GM21447 (cell line): ENCODE measurements around the gene LDHAL6B.

Experiments used
- ATAC-seq: cut with Tn5 transposase; IDR thresholded peaks from one replicate; pipeline ENCODE4 v1.9.1; 2021; ENCODE audit not compliant: unreplicated experiment

Gene LDHAL6B

GRCh38 chr15:59176653-59177316, 29.9 kb upstream of the LDHAL6B start:
- ATAC-seq, result no peak

- no peak for ATAC-seq
These were observed 29.4 kb upstream of the LDHAL6B start for GRCh38 chr15:59177317-59177660.

DNA sequence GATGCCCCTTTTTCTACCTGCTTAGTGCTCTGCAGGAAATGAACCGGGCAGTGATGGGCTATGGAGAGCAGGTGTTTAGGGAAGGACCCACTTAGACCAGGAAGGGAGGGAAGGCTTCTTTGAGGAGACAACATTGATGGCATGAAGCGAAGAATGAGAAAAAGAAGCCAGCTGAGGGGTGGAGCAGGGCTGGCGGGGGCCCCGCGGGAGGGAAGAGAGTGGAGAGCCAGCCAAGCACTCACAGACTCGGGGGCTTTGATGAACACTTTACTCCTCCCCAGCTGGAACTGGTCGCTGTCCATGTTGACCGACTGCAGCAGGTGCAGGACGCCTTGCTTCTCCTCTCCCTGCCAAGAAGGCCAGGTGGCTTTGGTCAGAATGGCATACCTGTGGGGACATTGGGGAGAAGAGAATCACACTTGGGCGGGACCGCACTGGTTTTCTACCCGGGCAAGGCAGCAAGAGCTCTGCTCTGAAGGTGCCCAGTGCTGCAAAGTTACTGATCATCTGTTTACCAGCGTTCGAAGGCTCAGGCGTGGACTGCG, 28.4 kb upstream of the LDHAL6B start:
- ATAC-seq, result no peak

DNA sequence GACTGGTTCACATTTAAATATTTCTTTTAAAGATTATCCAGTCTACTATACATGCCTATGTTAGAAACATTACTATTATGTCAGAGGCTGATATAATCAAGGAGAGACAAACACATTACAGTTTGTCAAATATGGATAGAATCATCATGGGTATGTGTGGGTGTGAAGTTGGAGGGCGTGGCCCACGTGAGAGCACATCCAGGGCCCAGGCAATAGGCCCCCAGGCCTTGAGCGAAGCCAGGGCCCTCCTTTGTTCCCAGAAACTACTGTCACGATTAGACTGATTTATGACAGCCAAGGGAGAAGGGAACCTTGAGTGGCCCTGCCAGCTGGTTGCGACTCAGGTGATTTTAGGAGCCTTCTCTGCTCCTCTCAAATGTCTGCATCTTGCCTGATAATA, 26.9 kb upstream of the LDHAL6B start:
- ATAC-seq, result no peak

DNA sequence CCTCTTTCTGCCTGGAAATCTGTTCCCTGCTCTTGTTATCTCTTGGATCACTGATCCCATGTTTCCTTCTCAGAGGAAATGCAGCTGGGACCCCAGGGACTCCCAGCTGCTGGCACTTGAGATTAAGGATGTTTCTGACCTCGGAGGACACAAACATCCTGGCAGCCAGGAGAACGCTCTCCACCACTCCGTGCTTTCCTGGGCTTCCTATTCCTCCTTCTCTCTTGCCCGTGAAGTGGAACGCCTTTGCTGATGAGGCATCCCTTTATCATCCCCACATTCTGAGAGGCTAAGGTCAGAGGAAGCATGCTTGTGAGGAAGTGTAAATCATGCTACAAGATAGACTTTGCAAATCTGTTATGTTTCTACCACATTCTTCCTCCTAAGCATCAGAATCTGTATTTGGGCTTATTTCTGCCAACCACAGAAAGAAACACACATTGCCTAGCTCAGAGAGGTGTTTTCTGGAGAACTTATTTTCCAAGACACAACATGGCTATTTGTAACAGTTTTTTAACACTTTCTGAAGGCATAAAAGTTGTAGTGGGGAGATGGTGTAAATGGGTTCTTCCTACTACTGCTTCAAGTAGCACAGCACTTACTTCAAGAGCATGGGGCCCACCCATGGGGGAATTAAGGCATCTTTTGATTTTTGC, 25.6 kb upstream of the LDHAL6B start:
- ATAC-seq, result no peak

- no peak for ATAC-seq
These were observed 20.9 kb upstream of the LDHAL6B start for GRCh38 chr15:59185725-59186124.

- ATAC-seq, result no peak
These were observed 20.1 kb upstream of the LDHAL6B start for GRCh38 chr15:59186501-59186900.

DNA sequence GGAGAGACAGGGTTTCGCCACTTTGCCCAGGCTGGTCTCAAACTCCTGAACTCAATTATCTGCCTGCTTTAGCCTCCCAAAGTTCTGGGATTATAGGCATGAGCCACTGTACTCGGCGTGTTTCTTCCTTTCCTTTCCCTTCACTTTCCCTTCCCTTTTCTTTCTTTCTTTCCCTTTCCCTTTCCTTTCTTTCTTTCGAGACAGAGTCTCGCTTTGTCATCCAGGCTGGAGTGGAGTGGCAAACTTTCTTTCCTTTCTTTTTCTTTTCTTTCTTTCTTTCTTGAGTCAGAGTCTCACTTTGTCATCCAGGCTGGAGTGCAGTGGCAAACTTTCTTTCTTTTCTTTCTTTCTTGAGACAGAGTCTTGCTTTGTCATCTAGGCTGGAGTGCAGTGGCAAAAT, 17.4 kb upstream of the LDHAL6B start:
- ATAC-seq, result no peak

GRCh38 chr15:59190291-59190690, 16.4 kb upstream of the LDHAL6B start:
- no peak for ATAC-seq

- ATAC-seq, result no peak
These were observed 14.8 kb upstream of the LDHAL6B start for GRCh38 chr15:59191855-59192237.

- no peak for ATAC-seq
These were observed 11.9 kb upstream of the LDHAL6B start for GRCh38 chr15:59194639-59195325.

GRCh38 chr15:59196416-59196815, 10.2 kb upstream of the LDHAL6B start:
- no peak for ATAC-seq

DNA sequence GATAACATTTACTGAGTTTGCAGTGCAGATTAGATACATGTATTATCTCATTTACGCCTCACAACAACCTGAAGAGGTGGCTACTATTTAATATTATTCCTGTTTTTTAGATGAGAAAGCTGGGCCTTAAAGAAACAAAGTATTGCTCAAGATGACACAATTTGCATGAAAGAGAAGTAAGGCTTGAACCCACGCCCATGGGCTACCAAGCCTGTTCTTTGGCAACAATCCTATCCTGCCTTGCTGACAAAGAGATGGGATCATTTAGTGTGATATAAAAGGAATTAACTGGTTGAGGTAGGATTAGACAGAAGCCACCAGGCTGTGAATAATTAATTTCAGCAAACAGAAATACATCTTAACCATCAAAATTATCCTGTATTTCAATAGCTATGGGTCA, 9.2 kb upstream of the LDHAL6B start:
- no peak for ATAC-seq

DNA sequence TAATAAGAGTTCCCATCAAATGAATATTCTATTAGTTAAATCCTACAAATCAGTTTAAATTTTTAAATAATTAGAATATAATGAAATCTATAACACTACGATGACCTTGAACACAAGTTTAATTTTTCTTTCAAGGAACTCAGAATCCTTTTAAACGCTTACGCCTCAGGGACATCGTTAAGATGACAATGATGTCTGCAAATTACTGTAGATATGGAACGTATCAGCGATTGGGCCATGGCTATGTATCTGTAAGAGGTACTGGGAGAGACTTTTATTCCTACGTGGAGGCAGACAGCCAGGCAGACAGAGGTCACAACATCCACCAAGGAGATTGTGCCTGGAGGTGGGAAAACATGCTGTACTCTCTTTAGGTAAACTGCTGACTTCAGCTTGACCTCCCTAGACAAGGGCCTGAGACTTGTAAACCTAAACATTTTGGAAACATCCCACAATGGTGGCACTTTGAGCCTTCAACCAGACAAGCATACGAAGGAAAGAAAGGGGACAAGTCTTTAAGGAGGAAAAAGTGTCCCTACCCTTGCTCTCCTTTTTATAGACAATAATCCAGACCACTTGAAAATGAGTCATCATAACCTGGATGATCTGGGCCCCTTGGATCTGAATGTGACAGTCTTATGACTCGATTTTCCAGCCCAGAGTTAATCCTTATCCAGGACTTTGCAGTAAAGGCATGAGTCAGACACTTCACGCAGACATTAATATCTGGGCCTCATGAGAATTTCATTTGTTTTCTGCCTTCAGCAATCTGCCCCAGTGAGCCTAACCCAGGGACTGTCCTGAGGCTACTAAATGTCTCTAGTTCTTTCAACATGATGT, 6.8 kb upstream of the LDHAL6B start:
- ATAC-seq, result no peak

GRCh38 chr15:59200560-59200959, 6.1 kb upstream of the LDHAL6B start:
- ATAC-seq, result no peak

DNA sequence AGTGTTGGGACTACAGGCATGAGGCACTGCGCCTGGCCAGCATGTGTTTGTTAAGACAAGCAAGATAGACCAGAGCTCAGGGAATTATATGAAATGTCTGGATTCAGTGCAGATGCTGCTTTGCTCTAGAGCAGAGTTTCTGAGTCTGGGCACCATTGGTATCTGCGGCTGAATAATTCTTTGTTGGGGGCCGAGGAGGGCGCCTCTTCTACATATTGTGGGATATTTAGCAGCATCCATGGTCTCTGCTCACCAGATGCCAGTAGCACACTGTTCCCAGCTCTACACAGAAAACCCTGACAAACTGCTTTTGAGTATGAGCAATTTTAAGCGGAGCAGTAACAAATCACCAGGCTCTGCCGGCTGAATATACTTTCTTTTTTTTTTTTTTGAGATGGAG, 3.6 kb upstream of the LDHAL6B start:
- no peak for ATAC-seq

GRCh38 chr15:59203657-59204056, 3.0 kb upstream of the LDHAL6B start:
- ATAC-seq, result no peak

DNA sequence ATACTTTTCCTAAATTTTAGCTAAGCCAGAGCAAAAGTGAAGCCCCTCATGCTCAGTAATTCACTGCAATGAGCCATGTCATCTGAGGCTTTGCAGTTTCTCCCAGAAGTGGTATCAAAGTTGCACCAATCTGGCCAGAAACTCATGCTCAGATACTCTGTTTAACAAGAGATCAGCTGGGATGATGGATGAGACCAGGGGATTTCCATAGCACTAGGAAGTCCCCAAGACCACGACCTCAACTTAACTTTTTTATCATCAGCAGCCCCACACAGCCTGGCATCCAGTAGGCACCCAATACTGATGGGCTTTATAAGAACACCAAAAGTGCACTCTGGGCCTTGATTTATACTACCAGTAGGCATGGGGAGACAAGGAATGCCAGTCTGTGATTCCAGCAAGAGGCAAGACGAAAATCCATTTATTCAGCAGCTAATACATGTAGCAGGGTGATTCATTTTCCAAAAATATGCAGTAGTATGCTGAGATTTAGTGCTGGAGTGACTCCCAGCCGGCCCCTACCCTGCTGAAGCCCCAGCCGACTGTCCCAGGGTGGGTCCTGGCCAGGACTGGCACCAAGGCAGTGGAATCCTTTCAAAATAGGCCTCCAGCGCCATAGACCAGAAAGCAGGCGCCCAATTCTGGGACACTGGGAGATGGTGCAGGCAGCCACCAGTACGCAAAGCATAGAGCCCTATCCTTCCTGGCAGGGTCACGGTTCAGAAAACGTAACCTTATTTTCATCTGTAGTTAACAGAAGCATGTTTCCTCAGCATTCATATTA, 612 bp upstream of the LDHAL6B start:
- no peak for ATAC-seq

- no peak for ATAC-seq
These were observed 2.1 kb downstream of the LDHAL6B start for GRCh38 chr15:59208613-59209249.

DNA sequence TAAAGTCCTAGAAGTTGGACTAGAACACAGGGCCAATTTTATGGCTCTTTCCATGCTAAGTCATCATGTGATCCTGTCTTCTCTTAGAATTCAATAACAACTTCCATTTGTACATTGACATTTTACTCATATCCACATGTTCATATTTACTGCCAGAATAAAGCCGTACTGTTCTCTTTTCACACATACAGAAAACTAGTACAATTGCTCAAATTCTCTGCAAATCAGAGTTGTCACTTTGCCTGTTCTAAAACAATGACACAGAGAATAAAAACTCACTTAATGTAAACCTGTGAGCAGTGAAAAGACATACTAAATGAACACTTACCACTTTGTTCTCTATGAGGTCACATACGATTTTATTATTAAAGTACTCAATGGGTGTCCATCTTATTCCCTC, 3.5 kb downstream of the LDHAL6B start:
- no peak for ATAC-seq
